TTC549 (cell line): Measurements from ENCODE around the gene XPO1.
"Not testable (repeated sequence)": the region's sequence is repeated elsewhere in the genome, so short reads cannot be mapped to it uniquely, and the experiment has no call there.

Experiments
- FAIRE-seq: peaks from 2 replicates; lab custom pipeline; 2012; peaks lifted over from hg19 to GRCh38; lab: Jason Lieb, UNC

The XPO1 gene

DNA sequence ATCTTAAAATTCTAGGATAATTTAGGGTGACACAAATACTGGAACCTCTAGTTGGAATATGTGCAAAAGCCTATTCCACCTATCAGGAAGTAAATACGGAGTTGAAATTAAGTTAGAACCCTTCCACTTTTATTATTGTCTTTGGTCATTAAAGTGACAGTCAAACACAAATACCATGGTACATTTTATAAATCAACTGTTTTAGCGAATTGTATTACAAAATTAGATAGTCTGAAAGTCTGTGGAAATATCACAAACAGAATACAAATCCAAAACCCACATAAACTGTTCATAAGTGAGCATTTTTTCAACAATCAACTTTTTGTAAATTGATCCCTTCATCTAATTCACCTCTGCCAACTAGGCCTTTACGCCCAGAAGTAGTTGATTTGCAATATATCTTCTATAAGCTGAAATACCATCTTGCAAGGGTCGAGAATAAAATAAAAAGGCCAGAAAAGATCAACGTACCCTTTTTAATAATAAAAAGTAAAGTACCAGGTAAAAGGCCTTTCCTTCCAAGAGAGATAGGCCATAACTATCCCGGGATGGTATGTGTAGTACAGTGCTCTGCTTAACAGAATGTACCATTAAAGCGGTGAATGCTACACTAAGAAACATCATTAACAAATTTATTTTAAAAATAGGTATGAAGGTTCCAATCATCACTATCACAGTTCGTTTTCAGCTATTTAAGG is 68.6 kb downstream of the XPO1 start:
- no peak for FAIRE-seq

DNA sequence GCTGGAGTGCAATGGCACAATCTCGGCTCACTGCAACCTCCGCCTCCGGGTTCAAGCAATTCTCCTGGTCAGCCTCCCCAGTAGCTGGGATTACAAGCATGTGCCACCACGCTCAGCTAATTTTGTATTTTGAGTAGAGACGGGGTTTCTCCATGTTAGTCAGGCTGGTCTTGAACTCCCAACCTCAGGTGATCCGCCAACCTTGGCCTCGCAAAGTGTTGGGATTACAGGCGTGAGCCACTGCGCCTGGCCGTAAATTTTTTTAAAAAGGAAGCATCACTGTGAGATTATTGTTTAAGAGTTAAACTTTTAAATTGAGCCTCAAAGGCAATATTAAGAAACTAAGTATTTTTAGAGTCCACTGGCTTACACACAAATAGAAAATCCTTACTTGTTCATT is 69.9 kb downstream of the XPO1 start:
- not testable (repeated sequence) for FAIRE-seq

DNA sequence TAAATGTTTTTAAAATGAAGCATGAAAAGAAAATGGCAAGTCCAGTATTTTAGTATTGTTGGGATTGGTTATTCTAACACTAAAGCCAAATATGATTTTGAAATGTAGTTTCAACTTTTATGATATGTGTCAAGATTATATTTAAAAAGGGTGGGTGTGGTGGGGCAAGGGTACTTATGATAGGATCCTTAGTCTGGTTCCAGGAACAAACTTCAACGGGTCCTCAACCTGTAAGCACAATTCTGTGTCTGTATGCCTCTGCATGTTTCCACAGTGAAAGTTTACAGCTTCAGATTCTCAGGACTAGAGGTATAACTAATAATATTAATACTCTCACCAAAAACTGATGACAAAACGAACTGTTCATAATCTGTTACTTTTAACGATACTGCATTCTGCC is 73.1 kb downstream of the XPO1 start:
- FAIRE-seq = no peak

DNA sequence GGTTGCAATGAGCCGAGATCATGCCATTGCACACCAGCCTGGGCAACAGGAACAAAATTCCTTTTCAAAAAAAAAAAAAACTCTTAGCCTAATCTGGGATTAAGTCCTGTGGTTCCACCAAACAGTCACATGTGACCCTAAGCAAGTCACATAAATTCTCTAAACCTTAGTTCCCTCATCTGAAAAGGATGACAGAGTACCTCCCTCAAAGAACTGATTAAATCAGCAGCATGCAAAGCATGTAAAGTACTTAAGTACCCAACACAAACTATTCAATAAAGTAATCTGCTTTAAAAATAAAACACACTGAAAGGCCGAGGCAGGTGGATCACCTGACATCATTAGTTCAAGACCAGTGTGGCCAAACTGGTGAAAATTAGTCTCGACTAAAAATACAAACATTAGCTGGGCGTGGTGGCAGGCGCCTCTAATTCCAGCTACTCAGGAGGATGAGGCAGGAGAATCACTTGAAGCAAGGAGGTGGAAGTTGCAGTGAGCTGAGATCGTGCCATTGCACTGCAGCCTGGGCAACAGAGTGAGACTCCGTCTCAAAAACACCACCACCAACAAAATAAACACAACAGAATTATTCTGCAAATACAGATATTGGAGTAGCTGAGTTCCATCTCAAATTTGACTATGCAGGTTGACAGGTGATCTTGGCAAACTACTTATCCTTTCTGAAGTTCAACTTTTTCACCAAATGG is 74.2 kb downstream of the XPO1 start:
- no peak for FAIRE-seq

DNA sequence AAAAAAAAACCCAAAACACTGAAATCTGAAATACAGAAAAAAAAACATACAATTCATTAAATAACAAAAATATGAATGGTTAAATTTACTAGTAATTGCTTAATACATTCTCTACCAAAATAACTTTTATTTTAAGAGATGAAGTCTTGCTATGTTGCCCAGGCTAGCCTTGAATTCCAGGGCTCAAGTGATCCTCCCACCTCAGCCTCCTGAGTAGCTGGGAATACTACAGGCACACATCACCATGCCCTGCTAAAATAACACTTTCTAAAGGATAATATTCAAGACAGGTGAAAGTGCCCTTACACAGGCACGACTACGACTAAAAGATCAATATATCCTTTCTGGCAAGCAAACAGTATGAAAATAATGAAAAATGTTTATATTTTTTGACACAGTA is 76.8 kb downstream of the XPO1 start:
- no peak for FAIRE-seq

DNA sequence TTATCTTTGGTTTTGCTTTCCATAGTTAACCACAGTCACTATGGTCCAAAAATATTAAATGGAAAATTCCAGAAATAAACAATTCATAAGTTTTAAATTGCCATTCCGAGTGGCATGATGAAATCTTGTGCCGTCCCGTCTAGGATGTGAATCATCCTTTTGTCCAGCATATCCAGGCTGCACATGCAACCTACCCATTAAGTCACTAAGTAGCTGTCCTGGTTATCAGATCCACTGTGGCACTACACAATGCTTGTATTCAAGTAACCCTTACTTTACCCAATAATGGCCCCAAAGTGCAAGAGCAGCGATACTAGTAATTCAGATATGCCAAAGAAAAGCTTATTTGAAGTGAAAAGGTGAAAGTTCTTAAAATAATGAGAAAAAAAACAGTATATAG is 78.0 kb downstream of the XPO1 start:
- FAIRE-seq = no peak

DNA sequence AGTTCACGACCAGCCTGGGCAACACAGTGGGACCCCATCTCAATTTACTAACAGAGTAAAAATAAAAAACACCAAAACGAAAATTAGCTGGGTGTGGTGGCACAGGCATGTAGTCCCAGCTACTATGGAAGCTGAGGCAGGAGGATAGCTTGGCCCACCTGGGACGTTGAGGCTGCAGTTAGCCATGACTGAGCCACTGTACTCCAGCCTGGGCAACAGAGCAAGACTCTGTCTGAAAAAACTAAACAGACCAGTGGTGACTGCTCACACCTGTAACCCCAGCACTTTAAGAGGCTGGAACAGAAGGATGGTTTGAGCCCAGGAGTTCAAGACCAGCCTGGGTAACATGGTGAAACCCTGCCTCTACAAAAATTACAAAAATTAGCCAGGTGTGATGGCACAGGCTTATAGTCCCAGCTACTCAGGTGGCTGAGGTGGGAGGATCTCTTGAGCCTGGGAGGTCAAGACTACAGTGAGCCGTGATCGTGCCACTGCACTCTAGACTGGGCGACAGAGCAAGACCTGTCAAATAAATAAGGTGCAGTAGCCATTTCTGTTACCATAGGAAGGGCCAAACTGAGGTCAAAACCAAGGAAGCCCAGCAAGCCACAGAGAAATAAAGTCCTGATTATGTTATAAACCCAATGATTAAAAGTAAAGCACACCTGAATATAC is 81.3 kb downstream of the XPO1 start:
- FAIRE-seq = no peak

DNA sequence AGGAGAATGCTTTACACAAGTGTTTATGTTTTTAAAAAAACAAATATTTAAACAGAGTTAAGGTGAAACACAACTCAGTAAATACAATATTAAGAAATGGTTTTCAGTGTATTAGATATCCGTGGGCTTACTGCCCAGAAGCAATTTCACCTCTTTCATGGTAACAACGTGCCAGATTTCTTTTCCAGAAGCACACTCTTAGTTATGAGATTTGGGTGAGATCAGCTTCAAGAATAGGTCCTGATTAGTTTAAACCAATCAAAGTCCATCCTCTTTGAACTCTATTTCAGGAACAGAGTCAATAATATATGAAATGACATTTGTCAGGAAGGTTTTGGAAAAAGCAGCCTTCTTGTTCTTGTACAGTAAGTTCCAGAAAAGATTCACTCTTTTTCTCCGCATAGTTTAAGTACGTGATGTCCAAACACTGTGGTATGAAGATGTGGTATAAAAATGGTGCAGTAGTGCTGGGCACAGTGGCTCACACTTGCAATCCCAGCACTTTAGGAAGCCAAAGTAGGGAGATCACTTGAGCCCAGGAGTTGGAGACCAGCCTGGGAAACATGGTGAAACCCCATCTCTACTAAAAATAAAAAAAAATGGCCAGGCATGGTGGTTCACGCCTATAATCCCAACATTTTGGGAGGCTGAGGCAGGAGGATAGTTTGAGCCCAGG is 81.9 kb downstream of the XPO1 start:
- FAIRE-seq = no peak

DNA sequence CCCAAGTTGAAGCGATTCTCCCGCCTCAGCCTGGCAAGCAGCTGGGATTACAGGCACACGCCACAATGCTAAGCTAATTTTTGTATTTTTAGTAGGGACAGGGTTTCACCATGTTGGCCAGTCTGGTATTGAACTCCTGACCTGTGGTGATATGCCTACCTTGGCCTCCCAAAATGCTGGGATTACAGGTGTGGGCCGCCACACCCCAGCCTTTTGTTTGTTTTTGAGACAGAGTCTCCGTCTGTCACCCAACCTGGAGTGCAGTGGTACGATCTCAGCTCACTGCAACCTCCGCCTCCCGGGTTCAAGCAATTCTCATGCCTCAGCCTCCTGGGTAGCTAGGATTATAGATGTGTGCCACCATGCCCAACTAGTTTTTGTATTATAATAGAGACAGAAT is 83.2 kb downstream of the XPO1 start:
- not testable (repeated sequence) for FAIRE-seq

DNA sequence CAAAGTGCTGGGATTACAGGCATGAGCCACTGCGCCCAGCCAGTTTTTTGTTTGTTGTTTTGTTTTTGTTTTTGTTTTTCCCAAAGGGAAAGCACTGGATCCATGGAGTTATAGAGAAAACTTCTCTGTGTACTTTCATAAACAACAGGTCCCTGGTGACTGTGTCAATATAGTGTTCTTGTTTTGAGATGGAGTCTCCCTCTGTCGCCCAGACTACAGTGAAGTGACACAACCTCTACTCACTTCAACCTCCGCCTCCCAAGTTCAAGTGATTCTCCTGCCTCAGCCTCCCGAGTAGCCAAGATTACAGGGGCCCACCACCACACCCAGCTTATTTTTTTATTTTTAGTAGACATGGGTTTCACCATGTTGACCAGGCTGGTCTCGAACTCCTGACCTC is 83.8 kb downstream of the XPO1 start:
- FAIRE-seq = no peak

DNA sequence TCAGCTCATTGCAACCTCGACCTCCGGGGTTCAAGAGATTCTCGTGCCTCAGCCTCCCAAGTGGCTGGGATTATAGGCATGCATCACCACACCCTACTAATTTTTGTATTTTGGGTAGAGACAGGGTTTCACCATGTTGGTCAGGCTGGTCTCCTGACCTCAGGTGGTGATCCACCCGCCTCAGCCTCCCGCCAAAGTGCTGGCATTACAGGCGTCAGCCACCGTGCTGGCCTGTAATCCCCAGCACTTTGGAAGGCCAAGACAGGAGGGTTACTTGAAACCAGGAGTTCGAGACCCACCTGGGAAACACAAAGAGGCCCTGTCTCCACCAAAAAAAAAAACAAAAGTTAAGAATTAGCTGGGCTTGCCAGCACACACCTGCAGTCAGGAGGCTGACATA is 85.8 kb downstream of the XPO1 start:
- no peak for FAIRE-seq

DNA sequence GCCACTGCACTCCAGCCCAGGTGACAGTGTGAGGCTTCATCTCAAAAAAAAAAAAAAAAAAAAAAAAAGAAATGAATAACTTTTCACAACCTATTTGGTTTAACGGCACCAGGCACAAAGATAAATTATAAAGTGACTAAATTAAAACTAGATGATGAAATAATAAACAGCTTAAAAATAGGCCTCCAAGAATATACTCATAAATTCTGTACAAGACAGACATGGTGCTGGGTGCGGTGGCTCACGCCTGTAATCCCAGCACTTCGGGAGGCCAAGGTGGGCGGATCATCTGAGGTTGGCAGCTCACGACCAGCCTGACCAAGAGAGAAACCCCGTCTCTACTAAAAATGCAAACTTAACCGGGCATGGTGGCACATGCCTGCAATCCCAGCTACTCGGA is 87.0 kb downstream of the XPO1 start:
- FAIRE-seq = no peak

DNA sequence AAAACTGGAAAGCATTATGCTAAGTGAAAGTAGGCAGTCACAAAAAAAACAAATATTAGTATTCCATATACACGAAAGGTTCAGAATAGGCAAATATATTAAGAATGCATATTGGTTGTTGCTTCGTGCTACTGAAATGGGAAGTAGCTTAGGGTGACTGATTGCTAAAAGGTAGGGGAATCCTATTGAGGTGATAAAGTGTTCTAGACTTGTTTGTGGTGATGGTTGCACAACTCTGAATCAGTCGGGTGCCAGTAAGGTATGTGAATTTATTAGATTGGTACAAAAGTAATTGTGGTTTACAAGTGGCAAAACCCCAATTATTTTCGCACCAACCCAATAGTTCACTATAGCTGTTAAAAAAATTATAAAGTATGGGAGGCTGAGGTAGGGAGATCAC is 88.0 kb downstream of the XPO1 start:
- no peak for FAIRE-seq

DNA sequence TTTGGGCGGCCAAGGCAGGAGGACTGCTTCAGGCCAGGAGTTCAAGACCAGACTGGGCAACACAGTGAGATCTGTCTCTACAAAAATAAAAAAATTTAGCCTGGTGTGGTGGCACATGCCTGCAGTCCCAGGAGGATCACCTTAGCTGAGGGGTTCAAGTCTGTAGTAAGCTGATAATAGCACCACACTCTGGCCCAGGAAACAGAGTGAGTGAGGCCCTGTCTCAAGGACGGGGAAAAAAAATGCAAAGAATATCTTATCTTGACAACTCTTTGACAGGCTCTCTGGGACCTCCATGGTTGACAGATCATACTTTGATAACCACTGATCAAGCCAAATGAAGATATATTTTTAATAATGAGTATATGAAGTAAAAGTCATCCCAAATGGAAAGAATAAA is 89.9 kb downstream of the XPO1 start:
- FAIRE-seq = no peak

DNA sequence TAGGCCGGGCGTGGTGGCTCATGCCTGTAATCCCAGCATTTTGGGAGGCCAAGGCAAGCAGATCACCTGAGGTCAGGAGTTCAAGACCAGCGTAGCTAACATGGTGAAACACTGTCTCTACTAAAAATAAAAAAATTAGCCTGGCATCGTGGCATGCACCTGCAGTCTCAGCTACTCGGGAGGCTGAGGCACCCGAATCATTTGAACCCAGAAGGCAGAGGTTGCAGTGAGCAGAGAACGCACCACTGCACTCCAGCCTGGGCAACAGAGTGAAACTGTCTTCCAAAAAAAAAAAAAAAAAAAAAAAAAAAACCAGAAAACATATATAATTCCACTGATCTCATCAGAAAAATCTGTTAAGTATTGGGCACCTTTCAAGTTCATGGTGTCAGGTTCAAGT is 91.2 kb downstream of the XPO1 start:
- not testable (repeated sequence) for FAIRE-seq

DNA sequence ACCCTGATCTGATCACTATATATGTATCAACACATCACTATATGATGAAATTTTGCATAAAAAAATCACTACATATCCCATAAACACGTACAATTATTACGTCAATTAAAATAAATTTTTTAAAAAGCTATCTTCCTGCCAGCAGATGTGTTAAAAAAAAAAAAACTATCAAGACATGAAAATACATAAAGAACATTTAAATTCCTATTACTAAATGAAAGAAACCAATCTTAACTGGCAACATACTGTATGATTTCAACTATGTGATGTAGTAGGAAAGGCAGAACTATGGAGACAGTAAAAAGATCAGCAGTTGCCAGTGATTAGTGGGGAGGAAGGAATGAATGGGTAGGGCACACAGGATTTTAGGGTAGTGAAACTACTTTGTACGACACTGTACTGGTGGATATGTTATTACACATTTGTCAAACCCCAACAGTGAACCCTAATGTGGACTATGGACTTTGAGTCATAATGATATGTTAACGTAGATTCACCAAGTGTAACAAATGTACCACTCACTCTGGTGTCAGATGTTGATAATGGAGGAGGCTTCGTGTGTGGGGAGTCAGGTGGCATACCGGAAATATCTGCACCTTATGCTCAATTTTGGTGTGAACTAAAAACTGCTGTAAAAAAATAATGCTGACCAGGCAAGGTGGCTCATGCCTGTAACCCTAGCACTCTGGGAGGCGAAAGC is 94.7 kb downstream of the XPO1 start:
- no peak for FAIRE-seq

DNA sequence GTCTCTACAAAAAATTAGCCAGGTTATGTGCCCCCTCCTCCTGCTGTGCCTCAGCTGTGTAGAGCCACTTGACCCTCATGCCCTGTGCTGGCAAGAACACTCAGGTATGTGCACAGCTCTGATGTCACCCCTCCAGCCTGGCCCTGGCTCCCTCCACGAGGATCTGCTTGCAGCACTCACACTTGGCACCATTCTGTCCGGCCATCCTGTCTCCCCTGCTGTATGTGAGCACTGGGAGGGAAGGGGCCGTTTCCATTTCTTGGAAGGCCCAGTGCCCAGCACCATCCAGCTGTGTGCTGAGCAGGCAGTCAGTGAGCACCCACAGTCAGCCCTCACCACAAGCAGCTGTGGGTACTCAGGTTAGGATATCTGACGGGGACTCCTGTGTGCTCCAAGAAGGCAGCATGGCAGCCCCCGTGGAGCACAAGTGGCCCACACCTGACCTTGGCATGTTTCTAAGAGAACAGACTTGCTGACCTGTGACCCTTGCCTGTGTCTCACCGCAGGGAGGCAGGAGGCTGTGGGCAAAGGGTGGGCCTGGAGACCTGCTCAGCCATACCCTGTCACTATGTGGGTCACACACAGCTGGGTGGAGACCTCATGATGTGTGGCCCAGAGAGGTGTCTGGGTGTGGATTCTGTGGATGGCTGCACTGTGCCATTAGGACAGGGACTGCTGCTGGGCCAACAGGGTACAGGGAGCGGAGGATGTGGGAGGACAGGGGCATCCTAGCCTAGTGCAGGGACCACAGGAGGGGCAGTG is 98.7 kb downstream of the XPO1 start:
- no peak for FAIRE-seq

DNA sequence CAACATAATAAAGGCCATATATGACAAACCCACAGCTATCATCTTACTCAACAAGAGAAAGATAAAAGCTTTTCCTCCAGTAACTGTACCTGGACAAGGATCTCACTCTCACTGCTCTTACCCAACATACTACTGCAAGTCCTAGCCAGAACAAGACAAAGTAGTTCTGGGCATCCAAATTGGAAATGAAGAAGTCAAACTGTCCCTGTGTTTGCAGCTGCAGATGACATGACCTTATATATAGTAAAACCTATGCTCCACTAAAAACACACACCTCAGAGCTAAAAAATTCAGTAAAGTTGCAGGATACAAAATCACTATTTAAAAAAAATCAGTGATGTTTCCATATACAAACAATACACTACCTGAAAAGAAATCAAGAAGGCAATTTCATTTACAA is 99.5 kb downstream of the XPO1 start:
- FAIRE-seq = no peak

DNA sequence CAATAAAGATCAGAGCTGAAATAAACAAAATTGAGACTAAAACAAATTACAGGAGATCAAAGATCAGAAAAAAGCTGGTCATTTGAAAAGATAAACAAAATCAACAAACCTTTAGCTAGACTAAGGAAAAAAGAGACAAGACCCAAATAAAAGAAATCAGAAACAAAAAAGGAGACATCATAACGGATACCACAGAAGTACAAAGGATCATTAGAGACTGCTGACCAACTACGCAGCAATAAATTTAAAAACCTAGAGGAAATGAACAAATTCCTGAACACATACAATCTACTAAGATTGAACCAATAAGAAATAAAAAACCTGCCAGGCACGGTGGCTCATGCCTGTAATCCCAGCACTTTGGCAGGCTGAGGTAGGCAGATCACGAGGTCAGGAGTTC is 101.0 kb downstream of the XPO1 start:
- FAIRE-seq = no peak

DNA sequence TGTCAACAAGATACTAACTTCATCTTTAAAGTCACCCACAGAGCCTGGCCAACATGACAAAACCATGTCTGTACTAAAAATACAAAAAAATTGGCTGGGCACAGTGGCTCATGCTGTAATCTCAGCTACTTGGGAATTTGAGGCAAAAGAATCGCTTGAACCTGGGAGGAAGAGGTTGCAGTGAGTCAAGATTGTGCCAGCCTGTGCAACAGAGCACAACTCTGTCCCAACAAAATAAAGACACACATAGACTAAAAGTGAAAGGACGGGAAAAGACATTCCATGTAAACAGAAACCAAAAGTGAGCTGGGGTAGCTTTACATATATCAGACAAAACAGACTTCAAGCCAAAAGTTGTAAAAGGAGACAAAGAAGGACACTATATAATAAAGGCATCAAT is 102.1 kb downstream of the XPO1 start:
- FAIRE-seq = no peak

DNA sequence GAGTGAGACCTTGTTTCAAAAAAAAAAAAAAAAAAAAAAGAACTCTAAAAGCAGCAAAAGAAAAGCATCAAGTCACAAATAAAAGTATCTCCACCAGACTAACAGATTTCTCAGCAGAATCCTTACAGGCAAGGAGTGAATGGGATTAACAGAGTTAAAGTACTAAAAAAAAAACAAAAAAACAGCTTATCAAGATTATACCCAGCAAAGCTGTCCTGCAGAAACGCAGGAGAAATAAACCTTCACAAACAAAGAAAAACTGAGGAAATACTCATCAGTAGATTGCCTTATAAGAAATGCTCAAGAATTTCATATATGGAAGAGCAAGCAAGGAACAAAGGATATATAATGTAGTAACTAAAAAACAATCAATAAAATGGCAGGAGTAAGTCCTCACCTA is 102.9 kb downstream of the XPO1 start:
- FAIRE-seq = no peak

DNA sequence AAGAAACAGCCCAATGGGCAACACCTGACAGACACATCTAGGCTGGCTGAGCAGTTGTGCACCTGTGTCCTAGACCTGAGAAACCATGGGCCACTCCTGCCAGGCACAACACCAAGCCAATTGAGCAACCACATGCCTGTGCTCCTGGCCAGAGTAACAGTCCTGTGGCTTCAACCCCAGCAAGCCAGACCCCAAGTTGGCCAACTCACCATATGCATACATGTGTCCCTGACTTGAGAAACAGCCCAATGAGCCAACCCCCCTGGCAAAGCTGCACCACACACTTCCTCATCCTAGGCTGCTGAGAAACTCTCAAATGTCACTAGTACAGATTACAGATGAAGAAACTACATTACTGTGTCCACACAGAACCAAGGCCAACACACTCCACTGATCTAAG is 103.8 kb downstream of the XPO1 start:
- FAIRE-seq = no peak
